Activated T-cell treated with anti-CD3 and anti-CD28 coated beads for 24 hours (primary cell): Measurements from ENCODE around the gene SH3RF2.
"Not testable (repeated sequence)": the region's sequence is repeated elsewhere in the genome, so short reads cannot be mapped to it uniquely, and the experiment has no call there.

ENCODE experiments used
- DNase-seq: peaks from one replicate; pipeline ENCODE4 v3.0.0-alpha.2; 2020; ENCODE audit warnings: low read depth

Gene SH3RF2

DNA sequence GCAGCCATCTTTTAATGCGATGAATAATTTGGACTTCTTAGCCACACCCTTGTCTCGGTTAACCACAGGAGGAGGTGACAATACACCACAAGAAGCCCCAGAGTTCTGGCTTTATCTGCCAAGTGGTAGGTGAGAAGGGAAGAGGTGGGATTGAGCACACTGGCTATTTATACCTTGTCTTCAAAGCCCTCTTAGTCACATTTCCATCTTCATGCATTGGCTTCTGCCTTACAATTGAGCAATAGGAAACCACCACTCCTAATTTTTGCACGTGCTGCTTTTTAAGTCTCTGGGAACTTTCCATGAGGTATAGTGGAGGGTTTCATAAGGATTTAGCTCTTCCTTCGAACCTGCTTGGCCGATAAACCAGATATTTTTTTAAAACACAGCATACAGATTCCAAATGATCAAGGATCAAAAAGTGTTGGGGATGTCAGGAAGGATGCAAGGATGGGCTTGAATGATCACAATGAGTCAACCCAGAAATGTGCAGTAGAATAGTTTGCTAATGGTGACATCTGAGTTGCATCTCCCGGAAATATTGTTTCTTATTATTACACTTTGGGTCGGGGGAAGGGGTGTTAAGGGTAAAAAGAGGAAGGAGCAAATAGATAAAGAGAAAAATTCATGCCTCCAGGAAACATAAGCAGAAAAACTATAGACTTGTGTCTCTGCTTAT lies 143.5 kb downstream of the SH3RF2 start:
- peak; percentile 2 for DNase-seq

DNA sequence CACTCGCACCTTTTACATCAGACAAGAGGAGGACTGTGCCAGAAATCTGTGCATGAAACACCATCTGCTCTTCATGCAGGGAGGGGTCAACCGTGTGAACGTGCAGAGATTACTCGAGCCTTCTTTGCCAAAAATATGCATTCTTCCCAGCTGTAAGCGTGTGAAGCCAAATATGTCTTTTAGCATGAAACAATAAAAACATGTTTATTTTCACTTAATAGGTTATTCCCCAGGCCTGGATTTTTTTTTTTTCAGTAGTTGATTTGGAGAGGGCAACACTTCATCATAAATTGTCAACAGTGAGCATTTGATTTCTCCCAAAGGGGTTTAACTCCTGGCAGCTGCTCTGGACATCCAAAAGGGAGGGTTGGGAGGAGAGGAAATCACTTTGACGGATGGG lies 145.2 kb downstream of the SH3RF2 start:
- no peak for DNase-seq

DNA sequence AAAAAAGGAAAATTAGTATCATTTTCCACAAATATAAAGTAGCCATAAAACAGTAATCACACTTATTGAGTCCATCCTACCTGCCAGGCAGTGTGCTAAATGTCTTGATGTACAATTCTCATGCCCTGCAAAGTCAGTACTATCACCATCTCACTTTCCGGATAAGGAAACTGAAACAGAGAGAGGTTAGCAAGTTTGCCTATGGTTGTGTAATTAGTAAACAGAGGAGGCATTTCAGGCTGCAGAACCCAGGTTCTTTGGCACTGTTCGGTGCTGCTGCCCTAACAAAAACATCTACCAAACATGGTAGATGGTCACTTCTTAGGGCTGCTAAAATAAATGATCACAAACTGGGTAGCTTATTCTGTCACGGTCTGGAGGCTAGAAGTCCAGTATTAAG lies 146.4 kb downstream of the SH3RF2 start:
- no peak for DNase-seq

DNA sequence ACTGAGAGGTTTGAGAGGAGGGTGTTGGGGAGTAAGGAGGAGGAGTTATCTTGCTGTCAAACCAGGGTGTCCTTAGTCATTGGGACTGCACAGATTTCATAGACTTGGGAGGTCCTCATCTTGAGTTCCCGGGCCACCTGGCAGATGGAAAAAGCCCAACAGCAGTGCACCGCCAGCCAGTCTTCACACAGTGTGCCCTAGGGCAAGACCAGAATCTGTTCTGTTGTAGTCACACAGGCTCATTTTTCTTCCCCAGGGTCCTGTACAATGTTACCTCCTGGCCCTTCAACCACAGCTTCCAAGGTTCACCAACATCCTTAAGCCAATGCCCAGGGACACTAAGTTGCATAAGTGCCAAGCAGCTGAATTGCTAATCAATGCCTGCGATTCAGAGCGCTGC lies 148.0 kb downstream of the SH3RF2 start:
- DNase-seq: no peak

DNA sequence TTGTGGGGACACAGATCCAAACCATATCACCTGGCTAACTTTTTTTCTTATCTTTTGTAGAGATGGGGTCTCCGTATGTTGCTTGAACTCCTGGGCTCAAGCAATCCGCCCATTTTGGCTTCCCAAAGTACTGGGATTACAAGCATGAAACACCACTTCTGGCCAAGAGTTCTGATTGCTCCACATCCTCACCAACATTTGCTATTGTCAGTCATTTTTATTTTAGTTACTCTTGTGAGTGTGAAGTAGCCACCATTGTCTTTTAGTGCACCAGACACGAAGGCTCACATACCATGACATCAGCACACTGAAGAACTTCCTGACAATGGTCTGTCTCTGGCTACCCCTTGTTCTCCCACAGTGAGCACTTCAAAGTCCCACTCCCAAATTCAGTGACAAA lies 151.7 kb downstream of the SH3RF2 start:
- no peak for DNase-seq

DNA sequence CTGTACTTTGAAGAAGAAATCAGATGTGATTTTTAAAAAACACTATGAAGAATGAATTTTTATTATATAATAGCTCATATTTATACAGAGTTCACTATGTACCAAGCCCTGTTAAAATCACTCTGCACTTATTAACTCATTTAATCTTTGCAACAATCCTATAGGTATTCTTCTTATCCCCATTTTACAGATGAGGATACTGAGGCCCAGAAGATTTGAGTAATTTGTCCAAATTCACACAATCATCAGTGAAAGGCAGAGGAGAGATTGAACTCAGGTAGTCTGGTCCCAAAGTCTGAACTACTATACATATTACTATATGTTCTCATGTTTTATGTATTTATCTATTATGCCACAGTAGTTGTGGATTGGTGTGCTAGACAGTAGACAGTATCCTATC lies 152.9 kb downstream of the SH3RF2 start:
- no peak for DNase-seq

DNA sequence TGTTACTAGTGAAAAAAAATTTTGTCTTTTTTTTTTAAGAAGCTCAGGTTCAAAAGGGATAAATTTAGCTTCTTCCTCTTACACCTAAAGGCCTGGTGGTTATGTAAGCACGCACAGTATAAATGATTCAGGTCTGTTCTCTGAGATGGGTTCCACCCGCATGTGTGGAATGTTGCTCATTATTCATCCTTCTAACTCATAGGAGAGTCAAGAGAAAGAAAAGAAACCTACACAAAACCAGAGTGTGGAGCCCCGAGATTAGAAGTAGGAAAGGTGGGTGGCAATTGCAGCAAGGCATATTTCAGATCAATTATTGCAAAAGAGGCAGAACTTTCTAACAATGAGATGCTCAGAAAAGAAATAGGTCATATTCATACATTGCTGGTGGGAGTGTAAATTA lies 155.5 kb downstream of the SH3RF2 start:
- DNase-seq: no peak

DNA sequence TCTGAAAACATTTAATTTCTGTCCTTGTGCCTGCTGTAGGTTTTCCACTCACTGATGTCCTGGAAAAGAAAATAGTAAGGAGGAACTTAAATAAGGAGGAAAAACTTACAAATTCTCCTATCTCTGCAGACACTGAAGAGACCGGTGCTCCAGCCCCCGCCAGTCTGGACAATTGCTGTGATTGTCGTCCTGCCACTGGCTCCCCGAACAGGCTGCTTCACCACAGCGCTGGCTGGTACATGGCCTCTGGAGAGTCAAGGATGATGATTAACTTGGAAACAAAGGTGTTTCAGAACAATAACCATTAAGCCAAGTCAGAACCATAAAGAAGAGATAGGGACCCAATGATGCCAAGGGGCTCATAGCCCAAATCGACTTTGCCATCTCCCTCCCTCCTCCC lies 161.7 kb downstream of the SH3RF2 start:
- no peak for DNase-seq

DNA sequence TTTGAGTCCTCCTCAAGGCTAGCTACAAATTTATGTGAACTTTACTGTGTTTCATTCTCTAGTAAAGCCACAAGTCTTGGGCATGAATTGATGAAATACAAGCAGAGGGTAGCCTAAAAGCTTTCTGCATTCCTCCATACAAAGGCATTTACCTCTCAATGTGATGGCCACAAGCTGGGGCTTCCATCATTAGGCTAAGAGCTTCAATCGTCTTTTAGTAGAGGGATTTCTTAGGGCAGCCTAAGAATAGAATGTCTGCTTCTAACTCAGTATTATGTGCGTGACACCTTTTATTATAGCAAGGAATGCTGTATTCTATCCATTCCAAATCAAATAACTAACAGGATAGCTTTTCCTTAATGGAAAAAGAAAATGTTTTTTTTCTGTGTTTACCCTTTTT lies 165.3 kb downstream of the SH3RF2 start:
- no peak for DNase-seq

DNA sequence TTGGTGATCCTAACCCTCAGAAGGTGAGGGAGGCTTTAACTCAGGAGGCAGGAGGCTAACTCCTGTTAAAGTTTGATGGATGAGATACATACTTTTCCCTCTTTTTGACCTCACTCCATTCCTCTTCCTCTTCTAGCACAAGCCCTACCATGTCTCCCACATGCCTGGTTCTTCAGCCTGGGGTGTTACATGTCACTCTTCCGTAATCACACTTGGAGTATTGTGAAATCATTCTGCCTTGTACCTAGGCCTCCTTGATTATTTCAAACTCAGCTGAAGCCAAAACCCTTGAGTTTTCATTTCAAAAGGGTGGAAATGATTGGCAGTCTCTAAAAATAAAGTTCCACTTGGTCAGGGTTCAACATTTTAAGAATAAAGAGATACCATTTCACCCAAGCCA lies 167.2 kb downstream of the SH3RF2 start:
- DNase-seq: no peak

DNA sequence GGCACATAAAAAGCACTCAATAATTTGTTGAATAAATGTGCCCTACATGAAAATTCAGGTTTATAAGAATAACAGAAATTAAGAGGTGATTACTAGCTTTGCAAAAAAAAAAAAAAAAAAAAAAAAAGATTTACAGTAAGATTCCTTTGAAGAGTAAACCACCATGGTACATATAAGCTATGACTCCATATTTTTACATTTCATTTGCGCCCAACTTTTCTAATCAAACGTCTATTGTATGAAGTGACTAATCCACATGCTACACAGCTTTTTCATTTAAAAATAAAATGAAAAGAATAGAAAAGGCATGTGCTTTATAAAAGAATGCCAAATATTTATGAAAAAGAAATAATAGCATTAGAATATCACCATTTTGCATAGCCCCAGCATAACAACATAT lies 169.1 kb downstream of the SH3RF2 start, which contains the start of gene PLAC8L1:
TSS of gene PLAC8L1 (minus strand) at position 101 of the 400 bp plus-strand sequence. CDS start 1,266 bp downstream, outside the sequence.
- no peak for DNase-seq

DNA sequence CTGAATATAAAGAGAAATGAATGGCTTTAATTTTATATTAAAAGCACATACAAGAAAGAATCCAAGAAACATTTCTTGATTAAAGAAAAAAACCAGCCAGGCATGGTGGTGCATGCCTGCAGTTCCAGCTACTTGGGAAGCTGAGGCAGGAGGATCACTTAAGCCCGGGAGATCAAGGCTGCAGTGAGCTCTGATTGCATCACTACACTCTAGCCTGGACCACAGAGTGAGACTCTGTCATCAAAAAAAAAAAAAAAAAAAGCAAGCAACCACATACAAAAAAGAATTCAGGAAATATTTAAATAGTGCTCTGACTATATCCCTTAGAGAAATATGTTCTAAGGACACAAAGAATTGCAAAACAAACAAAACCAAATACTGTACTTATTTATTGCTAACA lies 171.5 kb downstream of the SH3RF2 start:
- DNase-seq: no peak

DNA sequence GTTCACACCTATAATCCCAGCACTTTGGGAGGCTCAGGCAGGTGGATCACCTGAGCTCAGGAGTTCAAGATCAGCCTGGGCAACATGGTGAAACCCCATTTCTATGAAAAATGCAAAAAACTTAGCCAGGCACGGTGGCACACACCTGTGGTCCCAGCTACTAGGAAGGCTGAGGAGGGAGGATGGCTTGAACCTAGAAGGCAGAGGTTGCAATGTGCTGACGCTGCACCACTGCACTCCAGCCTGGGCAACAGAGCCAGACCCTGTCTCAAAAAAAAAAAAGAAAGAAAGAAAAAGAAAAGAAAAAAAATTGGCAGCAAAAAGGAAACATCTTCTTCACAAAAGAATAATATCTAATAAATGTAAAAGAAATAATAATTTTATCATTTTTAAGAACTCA lies 172.5 kb downstream of the SH3RF2 start:
- DNase-seq: not testable (repeated sequence)

DNA sequence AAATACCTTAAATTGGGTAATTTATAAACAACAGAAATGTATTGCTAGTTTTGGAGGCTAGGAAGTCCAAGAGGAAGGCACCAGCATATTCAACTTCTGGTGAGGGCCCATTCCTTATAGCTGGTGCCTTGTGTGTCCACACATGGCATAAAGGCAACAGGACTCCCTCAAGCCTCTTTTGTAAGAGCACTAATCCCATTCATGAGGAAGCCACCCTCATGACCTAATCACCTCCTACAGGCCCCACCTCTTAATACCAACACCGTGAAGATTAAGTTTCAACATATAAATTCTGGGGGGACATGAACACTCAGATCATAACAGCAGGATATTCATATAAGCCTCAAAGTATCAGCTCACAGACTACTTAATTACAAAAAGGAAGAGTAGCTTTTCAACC lies 173.0 kb downstream of the SH3RF2 start:
- no peak for DNase-seq

DNA sequence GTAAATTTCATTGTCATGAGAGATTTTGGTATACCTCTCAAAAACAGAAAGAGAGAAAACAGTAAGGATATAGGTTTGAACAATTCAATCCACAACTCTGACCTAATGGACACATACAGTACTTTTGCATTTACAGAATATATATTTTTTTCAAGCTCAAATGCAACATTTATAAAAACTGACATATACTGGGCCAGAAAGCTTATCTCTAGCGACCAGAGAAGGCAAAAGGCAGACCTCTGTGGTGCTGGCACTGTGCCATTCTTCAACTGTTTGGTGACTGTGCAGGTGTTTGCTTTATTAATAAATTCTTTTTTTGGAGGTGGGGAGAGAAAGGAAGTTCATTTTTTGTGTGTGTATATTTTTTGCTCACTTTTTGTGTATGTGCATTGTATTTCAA lies 175.0 kb downstream of the SH3RF2 start:
- no peak for DNase-seq

DNA sequence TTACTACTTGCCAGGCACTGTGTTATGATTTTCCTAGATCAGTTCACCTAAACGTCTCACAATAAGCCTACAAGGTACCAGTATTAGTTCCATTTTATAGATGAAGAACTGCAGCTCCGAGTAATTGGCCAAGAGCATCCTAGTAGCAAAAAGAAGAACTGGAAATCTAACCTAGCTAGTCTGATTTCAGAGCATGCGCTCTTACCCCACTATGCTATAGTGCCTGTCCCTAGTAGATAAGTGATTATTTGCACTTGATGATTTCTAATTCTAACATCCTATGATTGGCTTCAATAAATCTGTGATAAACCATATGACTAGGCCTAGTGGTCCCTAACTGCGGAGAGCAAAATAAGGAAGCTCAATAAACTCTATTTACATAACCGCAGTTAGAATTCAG lies 176.1 kb downstream of the SH3RF2 start:
- no peak for DNase-seq
